Upper lobe of left lung (tissue), 6 donors: ENCODE measurements around the gene EXOC7. TPM values are rescaled to one million over a fixed set of nuclear protein-coding genes. Genes with fewer than 3 reads are reported as not detected.

ENCODE experiments used
- ATAC-seq, 2 donors: fragments of 200-7000 bp; cut with Tn5 transposase; one replicate each; pipeline ENCODE4 v1.9.1; 2022; ENCODE audit warnings: mild to moderate bottlenecking in 2 of 2, moderate library complexity in 2 of 2; ENCODE audit not compliant: low FRiP score in 2 of 2
- DNase-seq, 2 donors: peaks; one replicate each; pipeline ENCODE4 v3.0.0-alpha.2; 2019 to 2020
- H3K27ac ChIP-seq, 4 donors: fragments of 200-600 bp; sonication (generic); one replicate each; pipeline ENCODE4 v1.5.1; 2016 to 2019
- H3K27me3 ChIP-seq, 4 donors: fragments of 200-600 bp; sonication (generic); one replicate each; pipeline ENCODE4 v1.5.1; 2017 to 2019
- H3K36me3 ChIP-seq, 4 donors: fragments of 200-600 bp; sonication (generic); one replicate each; pipeline ENCODE4 v1.5.1; 2016 to 2019
- H3K4me1 ChIP-seq, 4 donors: fragments of 200-600 bp; sonication (generic); one replicate each; pipeline ENCODE4 v1.5.1; 2018 to 2019
- H3K4me3 ChIP-seq, 4 donors: fragments of 200-600 bp; sonication (generic); one replicate each; pipeline ENCODE4 v1.5.1; 2017 to 2019; ENCODE audit warnings: mild to moderate bottlenecking in 2 of 4, moderate library complexity in 1 of 4
- H3K9me3 ChIP-seq, 4 donors: fragments of 200-600 bp; sonication (generic); one replicate each; pipeline ENCODE4 v1.5.1; 2018 to 2019
- EP300 ChIP-seq, 4 donors: sonication (generic); formaldehyde crosslinking; IDR thresholded peaks; one replicate each; pipeline ENCODE4 v1.5.1; 2017; ENCODE audit warnings: antibody characterized with exemption in 4 of 4, control low read depth in 2 of 4
- POLR2A ChIP-seq, 4 donors: fragments of 450-650 bp; IDR thresholded peaks; one replicate each; pipeline ENCODE4 v1.5.1; 2016 to 2017; ENCODE audit warnings: antibody characterized with exemption in 4 of 4, mild to moderate bottlenecking in 2 of 4
- POLR2AphosphoS5 ChIP-seq, 2 donors: sonication (generic); formaldehyde crosslinking; IDR thresholded peaks; one replicate each; pipeline ENCODE4 v1.5.1; 2017; ENCODE audit warnings: antibody characterized with exemption in 2 of 2
- WGBS, 2 donors: methylation state at CpG; one replicate each; pipeline ENCODE4 v1.1.5; 2017 to 2018; 5-methylcytosine and 5-hydroxymethylcytosine counted together
- total RNA-seq, 6 donors: library from RNA; depleted of rRNA in 4 of 6; stranded (reverse); fragments of >200 nt in 4 of 6; gene quantifications; one replicate each; pipeline versions ENCODE4 v1.1.0 to v1.2.1, GENCODE V29; 2016 to 2021
- TF ChIP-seq, protein P1 (sequence below), 6 experiments: fragments of 450-650 bp in 4 of 6; fragments of 200-600 bp in 2 of 6; sonication (generic) in 2 of 6; IDR thresholded peaks; one replicate each; pipeline ENCODE4 v1.5.1; 2016 to 2019; ENCODE audit warnings: antibody characterized with exemption in 6 of 6
- donor health status: DM: no; HTN: no; CAD: no; lungs with moderate emphysema.
- donor health status: DM: no; HTN: yes; CAD: no; lungs with severe emphysema.

Gene EXOC7
- total RNA-seq, 6 donors from 2014 or later = 69.4 to 233 (median 103) TPM

DNA sequence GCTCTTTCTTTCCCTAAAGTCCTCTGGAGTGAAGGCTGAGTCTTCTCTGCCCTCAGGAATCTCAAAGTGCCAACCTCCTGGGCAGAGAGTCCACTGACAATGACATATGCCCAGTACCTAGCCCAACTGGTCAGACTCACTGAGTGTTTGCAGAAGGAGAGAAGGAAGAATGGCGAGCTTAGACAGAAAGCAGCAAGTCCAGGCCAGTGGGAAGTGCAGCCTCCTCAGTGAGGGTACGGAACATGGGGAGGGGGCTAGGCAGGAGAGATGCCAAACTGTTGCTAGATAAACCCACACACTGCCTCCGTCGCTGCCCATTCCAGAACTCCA lies 678 bp downstream of the EXOC7 start:
- DNase-seq (no peak), ATAC-seq (peak in 1 of 2 donors; percentile 3)
- TF ChIP-seq POLR2AphosphoS5 (IDR thresholded peaks at IDR 0.05) (no peak), POLR2A (IDR thresholded peaks at IDR 0.05) (no peak), EP300 (IDR thresholded peaks at IDR 0.05) (no peak)
- TF ChIP-seq, protein P1, sequence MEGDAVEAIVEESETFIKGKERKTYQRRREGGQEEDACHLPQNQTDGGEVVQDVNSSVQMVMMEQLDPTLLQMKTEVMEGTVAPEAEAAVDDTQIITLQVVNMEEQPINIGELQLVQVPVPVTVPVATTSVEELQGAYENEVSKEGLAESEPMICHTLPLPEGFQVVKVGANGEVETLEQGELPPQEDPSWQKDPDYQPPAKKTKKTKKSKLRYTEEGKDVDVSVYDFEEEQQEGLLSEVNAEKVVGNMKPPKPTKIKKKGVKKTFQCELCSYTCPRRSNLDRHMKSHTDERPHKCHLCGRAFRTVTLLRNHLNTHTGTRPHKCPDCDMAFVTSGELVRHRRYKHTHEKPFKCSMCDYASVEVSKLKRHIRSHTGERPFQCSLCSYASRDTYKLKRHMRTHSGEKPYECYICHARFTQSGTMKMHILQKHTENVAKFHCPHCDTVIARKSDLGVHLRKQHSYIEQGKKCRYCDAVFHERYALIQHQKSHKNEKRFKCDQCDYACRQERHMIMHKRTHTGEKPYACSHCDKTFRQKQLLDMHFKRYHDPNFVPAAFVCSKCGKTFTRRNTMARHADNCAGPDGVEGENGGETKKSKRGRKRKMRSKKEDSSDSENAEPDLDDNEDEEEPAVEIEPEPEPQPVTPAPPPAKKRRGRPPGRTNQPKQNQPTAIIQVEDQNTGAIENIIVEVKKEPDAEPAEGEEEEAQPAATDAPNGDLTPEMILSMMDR (IDR thresholded peaks at IDR 0.05) = no peak
- 0% methylated on average over 4 of the region's 4 CpGs for WGBS, 2 donors
- H3K36me3 ChIP-seq = peaks cover 5 to 36% (median 24%) of the 10 kb centered on the region in 4 donors
- H3K27me3 ChIP-seq = no peaks in the 10 kb centered on the region
- H3K4me1 ChIP-seq = peaks cover 16 to 28% (median 21%) of the 10 kb centered on the region in 4 donors
- H3K9me3 ChIP-seq = no peaks in the 10 kb centered on the region
- H3K4me3 ChIP-seq = peak overlapping the region; percentile 75 to 93 (median 87)
- peak overlapping the region; percentile 73 to 91 (median 87) for H3K27ac ChIP-seq

DNA sequence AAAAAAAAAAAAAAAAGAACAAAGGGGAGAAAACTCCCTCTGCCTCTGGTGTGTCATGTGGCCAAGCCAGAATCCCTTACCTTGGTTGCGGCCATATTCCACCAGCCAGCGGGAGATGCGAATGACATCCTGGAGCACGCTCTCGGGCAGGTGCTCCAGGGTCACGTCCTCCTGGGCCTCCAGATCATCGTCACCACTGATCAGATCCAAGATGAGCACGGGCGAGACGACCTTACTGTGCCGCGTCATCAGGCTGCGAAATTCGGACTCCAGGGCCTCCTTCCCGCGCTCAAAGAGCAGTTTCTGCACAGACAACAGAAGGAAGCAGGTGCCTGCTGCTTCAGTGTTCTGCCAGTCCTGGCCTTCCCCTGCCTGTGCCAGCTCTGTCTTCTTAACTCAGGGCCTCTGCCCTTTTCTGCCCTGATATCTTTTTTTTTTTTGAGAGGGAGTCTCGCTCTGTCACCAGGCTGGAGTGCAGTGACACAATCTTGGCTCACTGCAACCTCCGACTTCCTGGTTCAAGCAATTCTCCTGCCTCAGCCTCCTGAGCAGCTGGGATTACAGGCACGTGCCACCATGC lies 5.8 kb downstream of the EXOC7 start:
- no peak overlapping the region for H3K27ac ChIP-seq
- H3K9me3 ChIP-seq = no peaks in the 10 kb centered on the region
- ATAC-seq (no peak), DNase-seq (no peak)
- H3K36me3 ChIP-seq = peaks cover 24 to 87% (median 67%) of the 10 kb centered on the region in 4 donors
- WGBS, 2 donors = 89 to 95% methylated on average over 19 of the region's 19 CpGs
- TF ChIP-seq, protein P1 (IDR thresholded peaks at IDR 0.05) = no peak
- TF ChIP-seq POLR2AphosphoS5 (IDR thresholded peaks at IDR 0.05) (no peak), POLR2A (IDR thresholded peaks at IDR 0.05) (no peak), EP300 (IDR thresholded peaks at IDR 0.05) (no peak)
- no peaks in the 10 kb centered on the region for H3K27me3 ChIP-seq
- no peak overlapping the region for H3K4me3 ChIP-seq
- H3K4me1 ChIP-seq = peaks cover 8 to 17% (median 13%) of the 10 kb centered on the region in 4 donors

DNA sequence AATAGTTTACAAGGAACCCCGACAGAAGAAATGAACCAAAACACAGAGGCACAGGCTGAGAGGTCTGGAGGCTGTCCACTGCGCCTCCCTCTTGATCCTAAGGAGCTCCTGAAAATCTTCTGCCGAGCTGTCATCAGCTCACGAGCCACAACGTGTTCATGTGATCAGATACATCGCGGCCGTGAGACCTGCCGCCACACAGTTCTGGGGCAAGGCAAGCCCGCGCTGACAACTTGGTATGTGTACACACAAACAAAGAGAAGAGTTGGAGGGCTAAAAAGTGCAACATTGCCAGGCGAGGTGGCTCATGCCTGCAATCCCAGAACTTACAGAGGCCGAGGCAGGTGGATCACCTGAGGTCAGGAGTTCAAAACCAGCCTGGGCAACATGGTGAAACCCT lies 7.6 kb downstream of the EXOC7 start:
- ATAC-seq (no peak), DNase-seq (no peak)
- H3K4me3 ChIP-seq = no peak overlapping the region
- no peaks in the 10 kb centered on the region for H3K4me1 ChIP-seq
- H3K27me3 ChIP-seq = no peaks in the 10 kb centered on the region
- 86 to 92% methylated on average over 13 of the region's 13 CpGs for WGBS, 2 donors
- no peak for TF ChIP-seq EP300 (IDR thresholded peaks at IDR 0.05)
- TF ChIP-seq, protein P1 (IDR thresholded peaks at IDR 0.05) = no peak
- no peak for TF ChIP-seq POLR2AphosphoS5 (IDR thresholded peaks at IDR 0.05)
- no peak for TF ChIP-seq POLR2A (IDR thresholded peaks at IDR 0.05)
- H3K36me3 ChIP-seq = peaks cover 24 to 94% (median 71%) of the 10 kb centered on the region in 4 donors
- H3K9me3 ChIP-seq = no peaks in the 10 kb centered on the region
- no peak overlapping the region for H3K27ac ChIP-seq

DNA sequence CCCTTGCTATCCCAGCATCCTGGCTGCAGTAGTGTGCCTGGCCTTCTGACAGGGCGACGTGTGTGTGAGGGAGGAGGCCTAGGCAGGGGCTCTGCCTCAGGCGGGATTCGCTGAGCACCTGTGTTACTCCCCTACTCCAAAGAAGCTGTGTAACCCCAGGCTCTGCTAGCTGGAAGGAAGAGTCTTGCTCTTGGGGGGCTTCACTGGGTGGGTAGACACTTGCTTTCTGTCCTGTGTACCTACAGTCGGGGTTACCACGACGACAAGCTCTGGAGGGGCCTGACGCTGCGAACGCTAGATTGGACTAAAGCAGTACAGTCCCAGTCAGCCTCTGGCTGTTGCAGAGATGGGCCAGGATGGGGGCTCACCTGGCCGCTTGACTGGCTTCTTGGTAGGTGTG lies 9.5 kb downstream of the EXOC7 start:
- DNase-seq (no peak), ATAC-seq (no peak)
- Histone ChIP-seq H3K27me3 (no peaks in the 10 kb centered on the region), H3K9me3 (no peaks in the 10 kb centered on the region), H3K4me1 (no peaks in the 10 kb centered on the region), H3K27ac (no peak overlapping the region), H3K36me3 (peaks cover 26 to 94% (median 80%) of the 10 kb centered on the region in 4 donors), H3K4me3 (no peak overlapping the region)
- TF ChIP-seq, protein P1 (IDR thresholded peaks at IDR 0.05) = no peak
- TF ChIP-seq POLR2AphosphoS5 (IDR thresholded peaks at IDR 0.05) (no peak), POLR2A (IDR thresholded peaks at IDR 0.05) (no peak), EP300 (IDR thresholded peaks at IDR 0.05) (no peak)
- 85 to 90% methylated on average over 3 to 11 of the region's 11 CpGs for WGBS, 2 donors
